ENCODE results near the gene ECEL1. TPM values are rescaled to one million over a fixed set of nuclear protein-coding genes. Genes with fewer than 3 reads are reported as not detected.

The ECEL1 gene
- total RNA-seq, 3 donors from 2014 or later (not counting 1 experiment from before 2014, with no cell fraction given), result not detected

DNA sequence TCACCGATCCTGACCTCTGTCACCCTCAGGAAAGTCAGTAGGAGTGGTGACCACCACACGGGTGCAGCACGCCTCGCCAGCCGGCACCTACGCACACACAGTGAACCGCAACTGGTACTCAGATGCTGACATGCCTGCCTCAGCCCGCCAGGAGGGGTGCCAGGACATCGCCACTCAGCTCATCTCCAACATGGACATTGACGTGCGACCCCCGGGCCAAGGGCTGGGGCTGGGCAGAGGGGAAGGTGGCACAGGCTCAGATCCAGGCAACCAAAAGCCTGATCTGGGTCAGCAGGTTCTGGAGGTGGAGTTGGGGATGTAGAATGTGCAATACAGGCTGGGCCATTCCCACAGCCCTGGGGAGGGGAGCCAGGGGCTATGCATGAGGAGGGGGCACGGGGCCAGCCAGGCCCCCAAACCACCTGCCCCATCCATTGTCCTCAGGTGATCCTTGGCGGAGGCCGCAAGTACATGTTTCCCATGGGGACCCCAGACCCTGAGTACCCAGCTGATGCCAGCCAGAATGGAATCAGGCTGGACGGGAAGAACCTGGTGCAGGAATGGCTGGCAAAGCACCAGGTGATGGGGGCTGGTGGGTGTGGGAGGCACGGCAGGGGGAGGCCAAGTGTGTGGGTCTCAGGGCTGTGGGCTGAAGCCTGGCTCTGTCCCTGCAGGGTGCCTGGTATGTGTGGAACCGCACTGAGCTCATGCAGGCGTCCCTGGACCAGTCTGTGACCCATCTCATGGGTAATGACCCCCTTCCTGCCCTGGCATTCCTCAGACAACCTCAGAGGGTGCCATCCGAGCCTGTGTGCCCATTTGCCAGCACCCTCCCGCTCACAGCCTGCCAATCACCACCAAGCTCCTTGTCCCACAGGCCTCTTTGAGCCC is 30.3 kb downstream of the ECEL1 start:
- Histone ChIP-seq H3K27ac (ENCODE audit: low read length) (no peak overlapping the region), H3K4me1 (ENCODE audit: control insufficient read depth, insufficient read depth, low read length) (no peaks in the 10 kb centered on the region), H3K9me3 (ENCODE audit: control insufficient read depth, insufficient read depth, low read length) (no peaks in the 10 kb centered on the region), H3K27me3 (ENCODE audit: control insufficient read depth, insufficient read depth, low read length) (no peaks in the 10 kb centered on the region), H3K36me3 (ENCODE audit: control insufficient read depth, insufficient read depth, low read length) (no peaks in the 10 kb centered on the region), H3K4me3 (ENCODE audit: low read length) (no peak overlapping the region)
- TF ChIP-seq, protein P1, sequence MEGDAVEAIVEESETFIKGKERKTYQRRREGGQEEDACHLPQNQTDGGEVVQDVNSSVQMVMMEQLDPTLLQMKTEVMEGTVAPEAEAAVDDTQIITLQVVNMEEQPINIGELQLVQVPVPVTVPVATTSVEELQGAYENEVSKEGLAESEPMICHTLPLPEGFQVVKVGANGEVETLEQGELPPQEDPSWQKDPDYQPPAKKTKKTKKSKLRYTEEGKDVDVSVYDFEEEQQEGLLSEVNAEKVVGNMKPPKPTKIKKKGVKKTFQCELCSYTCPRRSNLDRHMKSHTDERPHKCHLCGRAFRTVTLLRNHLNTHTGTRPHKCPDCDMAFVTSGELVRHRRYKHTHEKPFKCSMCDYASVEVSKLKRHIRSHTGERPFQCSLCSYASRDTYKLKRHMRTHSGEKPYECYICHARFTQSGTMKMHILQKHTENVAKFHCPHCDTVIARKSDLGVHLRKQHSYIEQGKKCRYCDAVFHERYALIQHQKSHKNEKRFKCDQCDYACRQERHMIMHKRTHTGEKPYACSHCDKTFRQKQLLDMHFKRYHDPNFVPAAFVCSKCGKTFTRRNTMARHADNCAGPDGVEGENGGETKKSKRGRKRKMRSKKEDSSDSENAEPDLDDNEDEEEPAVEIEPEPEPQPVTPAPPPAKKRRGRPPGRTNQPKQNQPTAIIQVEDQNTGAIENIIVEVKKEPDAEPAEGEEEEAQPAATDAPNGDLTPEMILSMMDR (IDR thresholded peaks at IDR 0.05), result no peak
- Mint-ChIP-seq H3K36me3 (no peaks in the 10 kb centered on the region), H3K4me3 (no peak overlapping the region), H3K27ac (no peak overlapping the region), H3K9me3 (no peaks in the 10 kb centered on the region), H3K4me1 (peaks cover 0 to 9% of the 10 kb centered on the region in 2 donors), H3K27me3 (ENCODE audit: low read depth in 2 of 2) (peaks cover 0 to 6% of the 10 kb centered on the region in 2 donors)
- ATAC-seq (no peak), DNase-seq (no peak)
- 85% methylated on average over 21 of the region's 21 CpGs for WGBS (ENCODE audit: insufficient coverage)
- intact Hi-C loops (cut with micrococcal nuclease), result no loop called here

DNA sequence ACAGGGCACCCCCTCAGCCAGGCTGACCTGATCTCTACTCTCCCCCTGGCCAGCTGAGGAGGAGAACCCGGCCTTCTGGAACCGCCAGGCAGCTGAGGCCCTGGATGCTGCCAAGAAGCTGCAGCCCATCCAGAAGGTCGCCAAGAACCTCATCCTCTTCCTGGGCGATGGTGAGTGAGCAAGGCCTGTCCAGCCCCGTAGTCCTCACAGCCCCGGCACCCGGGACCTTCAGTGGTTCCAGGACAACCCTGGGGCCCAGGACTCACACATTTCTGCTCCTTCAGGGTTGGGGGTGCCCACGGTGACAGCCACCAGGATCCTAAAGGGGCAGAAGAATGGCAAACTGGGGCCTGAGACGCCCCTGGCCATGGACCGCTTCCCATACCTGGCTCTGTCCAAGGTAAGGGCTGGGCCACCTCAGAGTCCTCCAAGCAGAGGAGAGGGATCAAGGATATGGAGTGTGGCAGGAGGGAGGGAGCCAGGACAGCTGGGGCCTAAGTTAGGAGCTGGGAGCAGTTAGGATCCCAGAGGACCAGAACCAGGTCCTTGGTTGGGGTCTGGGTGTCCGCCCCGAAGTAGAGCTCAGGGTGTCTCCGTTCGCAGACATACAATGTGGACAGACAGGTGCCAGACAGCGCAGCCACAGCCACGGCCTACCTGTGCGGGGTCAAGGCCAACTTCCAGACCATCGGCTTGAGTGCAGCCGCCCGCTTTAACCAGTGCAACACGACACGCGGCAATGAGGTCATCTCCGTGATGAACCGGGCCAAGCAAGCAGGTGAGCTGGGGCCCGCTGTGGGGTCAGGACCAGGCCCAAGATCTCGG is 31.1 kb downstream of the ECEL1 start:
- 89% methylated on average over 27 of the region's 27 CpGs for WGBS (ENCODE audit: insufficient coverage)
- intact Hi-C loops (cut with micrococcal nuclease), result no loop called here
- no peak overlapping the region for H3K27ac Mint-ChIP-seq
- Histone ChIP-seq H3K4me1 (ENCODE audit: control insufficient read depth, insufficient read depth, low read length) (no peaks in the 10 kb centered on the region), H3K27ac (ENCODE audit: low read length) (no peak overlapping the region), H3K36me3 (ENCODE audit: control insufficient read depth, insufficient read depth, low read length) (no peaks in the 10 kb centered on the region), H3K4me3 (ENCODE audit: low read length) (no peak overlapping the region), H3K27me3 (ENCODE audit: control insufficient read depth, insufficient read depth, low read length) (no peaks in the 10 kb centered on the region), H3K9me3 (ENCODE audit: control insufficient read depth, insufficient read depth, low read length) (no peaks in the 10 kb centered on the region)
- H3K36me3 Mint-ChIP-seq, result no peaks in the 10 kb centered on the region
- H3K27me3 Mint-ChIP-seq (ENCODE audit: low read depth in 2 of 2), result peaks cover 0 to 4% of the 10 kb centered on the region in 2 donors
- H3K9me3 Mint-ChIP-seq, result no peaks in the 10 kb centered on the region
- no peak overlapping the region for H3K4me3 Mint-ChIP-seq
- TF ChIP-seq, protein P1 (IDR thresholded peaks at IDR 0.05), result no peak
- no peak for ATAC-seq
- DNase-seq, result no peak
- H3K4me1 Mint-ChIP-seq, result peaks cover 0 to 9% of the 10 kb centered on the region in 2 donors

DNA sequence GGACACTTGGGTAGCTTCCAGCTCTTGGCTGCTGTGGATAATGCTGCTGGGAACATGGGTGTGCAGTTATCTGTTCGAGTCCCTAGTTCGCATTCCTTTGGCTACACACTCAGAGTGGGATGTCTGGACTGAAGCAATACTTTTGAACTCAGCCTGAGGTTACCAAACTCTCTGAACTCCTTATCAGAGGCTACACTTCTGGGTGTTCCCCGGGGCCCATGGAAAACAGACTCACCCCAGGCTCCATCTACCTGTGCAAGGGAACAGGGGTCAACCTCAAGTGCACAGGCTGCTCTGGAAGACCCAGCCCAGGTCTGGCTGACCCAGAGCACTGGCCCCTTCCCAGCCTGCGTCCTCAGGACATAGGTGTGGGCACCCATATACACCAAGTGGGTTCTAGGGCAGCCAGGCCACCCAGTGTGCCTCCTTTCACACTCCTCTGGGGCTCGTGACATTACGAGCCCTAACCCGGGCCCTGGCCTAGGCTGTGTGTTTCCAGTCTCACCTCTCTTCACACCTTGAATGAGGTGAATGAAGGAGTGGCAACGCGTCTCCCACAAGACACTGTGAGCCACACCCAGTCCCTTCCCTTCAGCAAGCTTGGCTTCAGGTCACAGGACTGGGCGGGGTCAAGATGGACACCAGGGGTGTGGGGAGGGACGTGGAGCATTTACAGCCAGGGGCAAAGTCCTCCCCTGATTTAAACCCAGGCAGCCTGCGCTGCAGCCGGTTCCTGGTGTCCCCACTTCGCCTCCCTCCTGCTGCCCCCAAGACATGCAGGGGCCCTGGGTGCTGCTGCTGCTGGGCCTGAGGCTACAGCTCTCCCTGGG is 32.0 kb downstream of the ECEL1 start, which contains the start of gene ALPI:
Gene ALPI, plus strand, starts transcription at position 728 of the 830 bp plus-strand sequence. Its CDS starts 47 bp downstream, at position 775.
- TF ChIP-seq, protein P1 (IDR thresholded peaks at IDR 0.05), result no peak
- Histone ChIP-seq H3K27ac (ENCODE audit: low read length) (no peak within 1 kb of the TSS), H3K27me3 (ENCODE audit: control insufficient read depth, insufficient read depth, low read length) (no peaks in the 10 kb centered on the region), H3K36me3 (ENCODE audit: control insufficient read depth, insufficient read depth, low read length) (no peaks in the 10 kb centered on the region), H3K9me3 (ENCODE audit: control insufficient read depth, insufficient read depth, low read length) (no peaks in the 10 kb centered on the region), H3K4me3 (ENCODE audit: low read length) (no peak within 1 kb of the TSS), H3K4me1 (ENCODE audit: control insufficient read depth, insufficient read depth, low read length) (no peaks in the 10 kb centered on the region)
- ATAC-seq (no peak), DNase-seq (no peak)
- H3K27ac Mint-ChIP-seq, result no peak within 1 kb of the TSS
- no peak within 1 kb of the TSS for H3K4me3 Mint-ChIP-seq
- no peaks in the 10 kb centered on the region for H3K9me3 Mint-ChIP-seq
- WGBS (ENCODE audit: insufficient coverage), result 78% methylated on average over 14 of the region's 14 CpGs
- peaks cover 0 to 9% of the 10 kb centered on the region in 2 donors for H3K4me1 Mint-ChIP-seq
- intact Hi-C loops (cut with micrococcal nuclease), result no loop called here
- no peaks in the 10 kb centered on the region for H3K36me3 Mint-ChIP-seq
- H3K27me3 Mint-ChIP-seq (ENCODE audit: low read depth in 2 of 2), result peaks cover 0 to 4% of the 10 kb centered on the region in 2 donors

All from natural killer cell (primary cell).